Breast epithelium (tissue), 3 donors: Measurements from ENCODE around the gene TGIF1.
"Not testable (repeated sequence)": the region's sequence is repeated elsewhere in the genome, so short reads cannot be mapped to it uniquely, and the experiment has no call there.

Experiments used
- CTCF ChIP-seq, 3 donors: fragments of 450-650 bp; IDR thresholded peaks; one replicate each; pipeline ENCODE4 v1.5.1; 2016 to 2017; ENCODE audit warnings: antibody characterized with exemption in 3 of 3, mild to moderate bottlenecking in 3 of 3, moderate library complexity in 3 of 3
- POLR2A ChIP-seq: fragments of 450-650 bp; IDR thresholded peaks from one replicate; pipeline ENCODE4 v1.6.1; 2016; ENCODE audit warnings: antibody characterized with exemption, mild to moderate bottlenecking, moderate library complexity
- POLR2AphosphoS5 ChIP-seq, 3 donors: sonication (generic); formaldehyde crosslinking; IDR thresholded peaks; one replicate each; pipeline ENCODE4 v1.6.1; 2017; ENCODE audit warnings: antibody characterized with exemption in 3 of 3

GRCh38 chr18:3472121-3472520 lies 22.1 kb downstream of the TGIF1 start:
- not testable (repeated sequence) for TF ChIP-seq CTCF (IDR thresholded peaks at IDR 0.05); POLR2AphosphoS5 (IDR thresholded peaks at IDR 0.05); POLR2A
